ENCODE results near the gene PTCD1. TPM values are rescaled to one million over a fixed set of nuclear protein-coding genes. Genes with fewer than 3 reads are reported as not detected.
"Not testable (repeated sequence)": the region's sequence is repeated elsewhere in the genome, so short reads cannot be mapped to it uniquely, and the experiment has no call there.

Gene PTCD1
- polyA plus RNA-seq, 3 donors: 1.6 to 4.5 (median 2.3) TPM

- 79 to 80% (median 79%) methylated on average over 21 of the region's 21 CpGs for WGBS, 3 donors
- H3K27ac ChIP-seq (ENCODE audit: low read depth, low read length): no peak overlapping the region
These were observed 41.9 kb downstream of the PTCD1 start for GRCh38 chr7:99396418-99397296.

GRCh38 chr7:99395616-99396327 is 42.8 kb downstream of the PTCD1 start:
- WGBS, 3 donors: 81 to 87% (median 83%) methylated on average over 14 of the region's 14 CpGs
- H3K27ac ChIP-seq (ENCODE audit: low read depth, low read length): no peak overlapping the region

DNA sequence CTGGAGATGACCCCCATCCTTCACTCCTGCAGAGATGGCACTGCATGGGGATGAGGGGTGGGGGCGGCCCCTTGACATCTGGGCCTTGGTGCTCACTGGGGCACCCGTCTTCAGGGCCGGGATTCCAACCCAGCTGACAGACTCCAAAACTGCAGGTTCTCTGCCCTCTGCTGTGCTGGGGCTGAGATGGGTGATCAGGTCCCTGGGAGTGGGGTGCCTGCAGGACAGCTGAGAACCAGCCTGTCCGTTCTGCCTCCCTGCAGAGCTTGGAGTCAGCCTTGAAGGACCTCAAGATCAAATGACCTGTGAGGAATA is 44.5 kb downstream of the PTCD1 start:
- 88 to 98% (median 89%) methylated on average over 4 of the region's 4 CpGs for WGBS, 3 donors
- no peak overlapping the region for H3K27ac ChIP-seq (ENCODE audit: low read depth, low read length)

GRCh38 chr7:99393355-99394187 is 45.0 kb downstream of the PTCD1 start:
- 30 to 61% (median 50%) methylated on average over 30 of the region's 30 CpGs for WGBS, 3 donors
- H3K27ac ChIP-seq (ENCODE audit: low read depth, low read length): no peak overlapping the region

DNA sequence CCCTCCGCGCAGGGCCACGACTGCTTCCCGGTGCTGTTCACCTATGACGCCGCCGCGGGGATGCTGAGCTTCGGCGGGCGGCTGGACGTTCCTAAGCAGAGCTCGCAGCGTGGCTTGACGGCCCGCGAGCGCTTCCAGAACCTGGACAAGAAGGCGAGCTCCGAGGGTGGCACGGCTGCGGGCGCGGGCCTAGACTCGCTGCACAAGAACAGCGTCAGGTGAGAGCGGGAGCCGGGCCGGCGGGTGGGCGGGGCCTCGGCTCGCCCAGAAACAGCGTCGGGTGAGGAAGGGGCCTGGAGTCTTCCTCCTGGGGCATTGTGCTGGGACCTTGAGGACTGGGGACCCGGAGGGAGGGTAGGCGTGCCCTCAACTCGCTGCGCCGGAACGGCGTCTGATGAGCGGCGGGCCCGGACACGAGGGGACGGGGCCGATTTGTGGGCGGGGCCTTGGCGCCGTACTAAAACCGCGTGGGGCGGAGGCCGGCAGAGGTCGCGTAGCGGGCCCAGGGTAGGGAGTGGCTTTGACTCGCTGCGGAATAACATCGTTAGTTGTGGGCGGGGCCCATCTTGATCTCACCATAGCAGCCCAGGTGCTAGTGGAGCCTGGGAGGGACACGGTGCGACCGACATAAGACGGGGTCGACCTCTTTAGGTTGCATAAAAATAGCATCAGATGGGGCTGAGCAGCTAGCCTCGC is 45.8 kb downstream of the PTCD1 start:
- WGBS, 3 donors: 2 to 13% (median 9%) methylated on average over 67 to 68 of the region's 68 CpGs
- H3K27ac ChIP-seq (ENCODE audit: low read depth, low read length): peak overlapping the region; percentile 13

DNA sequence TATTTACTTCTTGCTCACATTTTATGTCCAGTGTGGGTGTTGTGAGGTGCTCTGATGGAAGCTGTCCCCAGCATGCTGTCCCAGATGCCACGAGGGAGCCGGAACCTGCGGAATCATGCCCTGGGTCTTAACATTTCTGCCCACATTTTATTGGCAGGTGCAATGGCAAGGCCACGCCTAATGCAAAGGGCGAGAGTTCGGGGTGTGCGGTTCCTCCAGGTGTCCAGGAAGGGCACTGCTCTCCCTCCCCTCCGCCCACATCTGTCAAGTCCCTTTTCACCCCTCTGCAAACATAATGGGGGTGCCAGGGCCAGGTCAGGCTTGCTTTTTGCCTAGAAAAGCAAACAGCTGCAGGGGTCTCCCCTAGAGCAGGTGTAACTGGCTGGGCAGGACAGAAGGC is 46.6 kb downstream of the PTCD1 start:
- H3K27ac ChIP-seq (ENCODE audit: low read depth, low read length): no peak overlapping the region
- 64 to 92% (median 86%) methylated on average over 8 of the region's 8 CpGs for WGBS, 3 donors

GRCh38 chr7:99390941-99391602 is 47.5 kb downstream of the PTCD1 start:
- no peak overlapping the region for H3K27ac ChIP-seq (ENCODE audit: low read depth, low read length)
- WGBS, 3 donors: 92 to 94% (median 93%) methylated on average over 20 to 23 of the region's 23 CpGs

GRCh38 chr7:99389772-99390171 is 48.8 kb downstream of the PTCD1 start:
- WGBS, 3 donors: 90 to 91% (median 91%) methylated on average over 13 of the region's 13 CpGs

DNA sequence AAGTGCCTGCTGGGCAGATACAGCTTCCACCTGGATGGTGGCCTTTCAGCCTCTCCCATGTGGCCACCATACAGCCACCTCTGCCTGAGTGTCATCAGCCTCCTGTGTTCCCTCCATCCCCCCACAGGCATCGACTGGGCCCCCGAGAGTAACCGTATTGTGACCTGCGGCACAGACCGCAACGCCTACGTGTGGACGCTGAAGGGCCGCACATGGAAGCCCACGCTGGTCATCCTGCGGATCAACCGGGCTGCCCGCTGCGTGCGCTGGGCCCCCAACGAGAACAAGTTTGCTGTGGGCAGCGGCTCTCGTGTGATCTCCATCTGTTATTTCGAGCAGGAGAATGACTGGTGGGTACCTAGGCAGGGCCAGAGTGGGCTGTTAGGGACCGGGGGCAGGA is 50.7 kb downstream of the PTCD1 start:
- H3K27ac ChIP-seq (ENCODE audit: low read depth, low read length): no peak overlapping the region
- 94 to 96% (median 95%) methylated on average over 20 of the region's 20 CpGs for WGBS, 3 donors

More at GRCh38 chr7:99389772-99390171, 48.8 kb downstream of the PTCD1 start:
- no peak overlapping the region for H3K27ac ChIP-seq (ENCODE audit: low read depth, low read length)

DNA sequence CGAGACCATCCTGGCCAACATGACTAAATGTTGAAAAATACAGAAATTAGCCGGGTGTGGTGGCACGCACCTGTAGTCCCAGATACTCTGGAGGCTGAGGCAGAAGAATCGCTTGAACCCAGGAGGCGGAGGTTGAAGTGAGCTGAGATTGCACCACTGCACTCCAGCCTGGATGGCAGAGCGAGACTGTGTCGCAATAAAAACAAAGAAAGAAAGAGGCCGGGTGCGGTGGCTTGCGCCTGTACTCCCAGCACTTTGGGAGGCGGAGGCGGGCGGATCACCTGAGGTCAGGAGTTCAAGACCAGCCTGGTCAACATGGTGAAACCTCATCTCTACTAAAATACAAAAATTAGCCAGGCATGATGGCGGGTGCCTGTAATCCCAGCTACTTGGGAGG is 51.4 kb downstream of the PTCD1 start:
- 84 to 99% (median 86%) methylated on average over 14 of the region's 14 CpGs for WGBS, 3 donors
- not testable (repeated sequence) for H3K27ac ChIP-seq (ENCODE audit: low read depth, low read length)

- WGBS, 3 donors: 89 to 92% (median 89%) methylated on average over 9 of the region's 9 CpGs
- H3K27ac ChIP-seq (ENCODE audit: low read depth, low read length): no peak overlapping the region
These were observed 51.9 kb downstream of the PTCD1 start for GRCh38 chr7:99386584-99387238.

DNA sequence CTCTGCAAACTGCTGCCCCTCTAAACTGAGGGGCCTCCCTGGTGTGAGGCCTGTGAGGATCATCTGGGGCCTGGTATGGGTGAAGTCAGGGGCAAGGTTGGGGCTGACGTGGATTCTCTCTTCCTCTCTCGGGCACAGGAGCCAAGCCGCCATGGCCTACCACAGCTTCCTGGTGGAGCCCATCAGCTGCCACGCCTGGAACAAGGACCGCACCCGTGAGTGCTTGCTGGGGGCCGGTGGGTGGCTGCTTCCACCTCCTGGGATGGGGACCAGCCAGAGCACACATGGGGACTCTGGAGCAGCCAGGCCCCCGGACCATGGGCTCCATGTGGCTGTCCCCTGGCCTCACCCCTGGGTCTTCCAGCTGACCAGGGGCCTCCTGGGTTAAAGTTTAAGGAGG is 53.0 kb downstream of the PTCD1 start:
- H3K27ac ChIP-seq (ENCODE audit: low read depth, low read length): no peak overlapping the region
- 62 to 90% (median 63%) methylated on average over 8 of the region's 8 CpGs for WGBS, 3 donors

- H3K27ac ChIP-seq (ENCODE audit: low read depth, low read length): no peak overlapping the region
- WGBS, 3 donors: 81 to 90% (median 87%) methylated on average over 4 of the region's 4 CpGs
These were observed 54.1 kb downstream of the PTCD1 start for GRCh38 chr7:99384523-99384922.

DNA sequence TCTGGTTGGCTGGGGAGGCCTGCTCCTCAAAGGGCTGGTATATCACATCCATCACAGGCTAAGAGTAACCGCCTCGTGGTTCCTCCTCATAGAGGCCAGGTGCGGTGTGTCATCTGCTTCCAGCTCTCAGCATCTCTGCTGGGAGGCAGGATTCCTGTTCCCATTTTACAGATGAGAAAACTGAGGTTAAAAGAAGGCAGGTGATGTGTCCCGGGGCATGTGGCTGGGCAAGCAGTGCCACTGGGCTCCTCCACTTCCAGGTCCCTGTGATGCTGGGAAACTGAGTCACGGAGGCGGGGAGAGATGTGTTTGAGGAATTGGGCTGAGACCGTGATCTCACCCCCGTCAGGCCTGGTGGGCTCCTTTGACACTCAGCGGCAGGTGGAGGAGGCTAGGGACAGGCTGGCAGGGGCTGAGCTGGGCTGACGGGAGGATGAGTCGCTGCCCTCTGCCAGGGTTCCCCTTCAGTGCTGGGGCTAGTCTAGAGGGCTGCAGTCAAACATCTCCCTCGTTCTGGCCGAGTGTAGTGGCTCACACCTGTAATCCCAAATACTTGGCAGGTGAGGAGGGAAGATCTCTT is 54.7 kb downstream of the PTCD1 start:
- WGBS, 3 donors: 88 to 94% (median 93%) methylated on average over 13 of the region's 13 CpGs
- H3K27ac ChIP-seq (ENCODE audit: low read depth, low read length): no peak overlapping the region

DNA sequence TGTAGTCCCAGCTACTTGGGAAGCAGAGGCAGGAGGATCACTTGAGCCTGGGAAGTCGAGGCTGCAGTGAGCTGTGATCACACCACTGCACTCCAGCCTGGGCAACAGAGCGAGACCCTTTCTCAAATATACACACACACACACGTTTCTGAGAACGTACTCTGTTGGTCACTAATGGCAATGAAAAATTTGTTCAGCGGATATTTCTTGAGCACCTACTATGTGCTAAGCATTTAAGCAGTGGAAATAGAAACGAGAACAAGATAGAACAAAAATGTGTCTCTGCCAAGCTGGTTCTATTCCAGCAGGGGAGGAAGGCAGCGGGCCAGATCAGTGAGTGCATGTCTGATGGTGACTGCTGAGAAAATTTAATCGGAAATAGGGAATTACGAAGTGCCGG is 55.4 kb downstream of the PTCD1 start:
- WGBS, 3 donors: 90 to 92% (median 91%) methylated on average over 10 of the region's 10 CpGs
- H3K27ac ChIP-seq (ENCODE audit: low read depth, low read length): no peak overlapping the region

GRCh38 chr7:99381664-99382075 is 56.9 kb downstream of the PTCD1 start:
- no peak overlapping the region for H3K27ac ChIP-seq (ENCODE audit: low read depth, low read length)

More at GRCh38 chr7:99381664-99382075, 56.9 kb downstream of the PTCD1 start:
- WGBS, 3 donors: 60 to 65% (median 64%) methylated on average over 7 of the region's 7 CpGs
